ENCODE results near the gene ARHGDIG.

Gene ARHGDIG

GRCh38 chr16:280991-281659 lies 734 bp downstream of the ARHGDIG start:
- DNase-seq (ENCODE audit: low read depth in 3 of 3), result no peak

- DNase-seq (ENCODE audit: low read depth in 3 of 3), result no peak
Observed at GRCh38 chr16:281660-282255, 1.4 kb downstream of the ARHGDIG start.

GRCh38 chr16:282491-282890 lies 2.1 kb downstream of the ARHGDIG start:
- no peak for DNase-seq (ENCODE audit: low read depth in 3 of 3)

GRCh38 chr16:283033-283805 lies 2.8 kb downstream of the ARHGDIG start, which contains the start of gene PDIA2:
Gene PDIA2 (plus strand): TSS chr16:283164. CDS start chr16:283170, 6 bp downstream.
- no peak for DNase-seq (ENCODE audit: low read depth in 3 of 3)

GRCh38 chr16:284204-285120 lies 4.1 kb downstream of the ARHGDIG start:
- no peak for DNase-seq (ENCODE audit: low read depth in 3 of 3)

GRCh38 chr16:285146-286055 lies 5.0 kb downstream of the ARHGDIG start:
- DNase-seq (ENCODE audit: low read depth in 3 of 3), result no peak

GRCh38 chr16:286491-287297 lies 6.3 kb downstream of the ARHGDIG start:
- DNase-seq (ENCODE audit: low read depth in 3 of 3), result no peak

- no peak for DNase-seq (ENCODE audit: low read depth in 3 of 3)
Observed at GRCh38 chr16:287298-287811, 7.0 kb downstream of the ARHGDIG start.

- DNase-seq (ENCODE audit: low read depth in 3 of 3), result no peak
Observed at GRCh38 chr16:287981-288920, 7.9 kb downstream of the ARHGDIG start.

GRCh38 chr16:289395-289997 lies 9.1 kb downstream of the ARHGDIG start:
- no peak for DNase-seq (ENCODE audit: low read depth in 3 of 3)

GRCh38 chr16:290015-290680 lies 9.8 kb downstream of the ARHGDIG start:
- no peak for DNase-seq (ENCODE audit: low read depth in 3 of 3)

- no peak for DNase-seq (ENCODE audit: low read depth in 3 of 3)
Observed at GRCh38 chr16:290681-291405, 10.5 kb downstream of the ARHGDIG start.

GRCh38 chr16:291539-291938 lies 11.1 kb downstream of the ARHGDIG start:
- no peak for DNase-seq (ENCODE audit: low read depth in 3 of 3)

GRCh38 chr16:293043-293775 lies 12.8 kb downstream of the ARHGDIG start:
- DNase-seq (ENCODE audit: low read depth in 3 of 3), result no peak

GRCh38 chr16:296276-296675 lies 15.9 kb downstream of the ARHGDIG start:
- DNase-seq (ENCODE audit: low read depth in 3 of 3), result no peak

Measured in stimulated activated CD4-positive, alpha-beta T cell treated with anti-CD3 and anti-CD28 coated beads, TNF-alpha, amount 100 ng/mL, for 48 hours (primary cell).